ENCODE results near the gene OR2S2.
A peak's percentile ranks its signal among the peaks of the same experiment; 100 is the strongest.

The OR2S2 gene

DNA sequence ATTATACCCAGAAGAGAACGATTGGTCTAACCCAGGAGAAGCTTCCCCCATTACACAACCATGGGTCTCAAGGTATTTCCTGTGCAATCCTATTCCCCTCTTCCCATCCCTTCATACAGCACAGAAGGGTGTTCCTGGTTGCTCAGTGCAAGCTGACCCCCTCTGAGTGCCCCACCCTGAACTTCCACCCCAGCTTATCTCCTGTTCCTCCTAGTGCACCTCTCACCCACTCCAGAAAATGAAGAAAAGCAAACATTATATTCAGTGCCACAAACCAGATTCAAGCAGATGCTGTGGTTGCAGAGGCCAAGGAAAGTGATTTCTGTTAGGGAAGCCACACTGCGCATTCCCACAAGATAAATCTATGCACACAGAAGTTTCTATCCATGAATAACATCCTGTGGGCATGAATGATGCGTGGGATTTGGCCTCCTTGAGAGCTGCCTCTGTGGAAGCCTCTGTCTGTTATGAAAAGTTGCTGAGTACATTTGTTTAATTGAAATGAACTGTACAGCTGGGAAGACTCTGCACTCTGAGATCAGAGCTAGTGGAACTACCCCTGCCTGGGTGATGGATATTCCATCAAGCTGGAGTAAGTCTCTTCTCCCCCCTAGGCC is 2.2 kb upstream of the OR2S2 start:
- H3K9me3 ChIP-seq = no peaks in the 10 kb centered on the region
- no peaks in the 10 kb centered on the region for H3K36me3 ChIP-seq
- no peaks in the 10 kb centered on the region for H3K4me1 ChIP-seq (ENCODE audit: control insufficient read depth in 1 of 2, insufficient read depth in 1 of 2, low read depth in 1 of 2, low read length in 1 of 2)
- no peak overlapping the region for H3K27ac ChIP-seq
- peaks cover 45% of the 10 kb centered on the region for H3K27me3 ChIP-seq
- H3K4me3 ChIP-seq (ENCODE audit: low read depth in 1 of 2, low read length in 1 of 2) = no peak overlapping the region
- TF ChIP-seq, protein P1, sequence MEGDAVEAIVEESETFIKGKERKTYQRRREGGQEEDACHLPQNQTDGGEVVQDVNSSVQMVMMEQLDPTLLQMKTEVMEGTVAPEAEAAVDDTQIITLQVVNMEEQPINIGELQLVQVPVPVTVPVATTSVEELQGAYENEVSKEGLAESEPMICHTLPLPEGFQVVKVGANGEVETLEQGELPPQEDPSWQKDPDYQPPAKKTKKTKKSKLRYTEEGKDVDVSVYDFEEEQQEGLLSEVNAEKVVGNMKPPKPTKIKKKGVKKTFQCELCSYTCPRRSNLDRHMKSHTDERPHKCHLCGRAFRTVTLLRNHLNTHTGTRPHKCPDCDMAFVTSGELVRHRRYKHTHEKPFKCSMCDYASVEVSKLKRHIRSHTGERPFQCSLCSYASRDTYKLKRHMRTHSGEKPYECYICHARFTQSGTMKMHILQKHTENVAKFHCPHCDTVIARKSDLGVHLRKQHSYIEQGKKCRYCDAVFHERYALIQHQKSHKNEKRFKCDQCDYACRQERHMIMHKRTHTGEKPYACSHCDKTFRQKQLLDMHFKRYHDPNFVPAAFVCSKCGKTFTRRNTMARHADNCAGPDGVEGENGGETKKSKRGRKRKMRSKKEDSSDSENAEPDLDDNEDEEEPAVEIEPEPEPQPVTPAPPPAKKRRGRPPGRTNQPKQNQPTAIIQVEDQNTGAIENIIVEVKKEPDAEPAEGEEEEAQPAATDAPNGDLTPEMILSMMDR (IDR thresholded peaks at IDR 0.05) = no peak

DNA sequence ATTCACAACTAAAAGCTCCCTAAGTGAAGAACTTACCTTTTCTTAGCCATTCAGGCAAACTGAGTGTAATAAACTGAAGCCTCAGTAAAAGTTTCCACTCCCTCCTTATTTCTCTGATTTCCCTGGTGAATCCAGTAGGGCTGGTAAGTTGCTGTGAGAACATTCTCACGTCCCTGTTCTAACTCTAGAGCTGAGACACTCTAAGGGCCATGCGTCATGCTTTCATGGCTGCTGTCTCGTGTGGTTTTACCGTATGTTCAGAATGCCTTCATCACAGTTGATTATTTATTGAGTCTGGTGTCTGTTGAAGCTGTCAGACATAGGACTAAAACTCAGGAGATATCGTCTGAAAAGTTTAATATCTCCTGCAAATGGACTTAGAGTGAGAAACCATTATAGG is 1.3 kb downstream of the OR2S2 start:
- Histone ChIP-seq H3K27me3 (peaks cover 62% of the 10 kb centered on the region), H3K4me3 (ENCODE audit: low read depth in 1 of 2, low read length in 1 of 2) (no peak overlapping the region), H3K27ac (no peak overlapping the region), H3K36me3 (no peaks in the 10 kb centered on the region), H3K9me3 (no peaks in the 10 kb centered on the region), H3K4me1 (ENCODE audit: control insufficient read depth in 1 of 2, insufficient read depth in 1 of 2, low read depth in 1 of 2, low read length in 1 of 2) (no peaks in the 10 kb centered on the region)
- TF ChIP-seq, protein P1 (IDR thresholded peaks at IDR 0.05) = no peak

DNA sequence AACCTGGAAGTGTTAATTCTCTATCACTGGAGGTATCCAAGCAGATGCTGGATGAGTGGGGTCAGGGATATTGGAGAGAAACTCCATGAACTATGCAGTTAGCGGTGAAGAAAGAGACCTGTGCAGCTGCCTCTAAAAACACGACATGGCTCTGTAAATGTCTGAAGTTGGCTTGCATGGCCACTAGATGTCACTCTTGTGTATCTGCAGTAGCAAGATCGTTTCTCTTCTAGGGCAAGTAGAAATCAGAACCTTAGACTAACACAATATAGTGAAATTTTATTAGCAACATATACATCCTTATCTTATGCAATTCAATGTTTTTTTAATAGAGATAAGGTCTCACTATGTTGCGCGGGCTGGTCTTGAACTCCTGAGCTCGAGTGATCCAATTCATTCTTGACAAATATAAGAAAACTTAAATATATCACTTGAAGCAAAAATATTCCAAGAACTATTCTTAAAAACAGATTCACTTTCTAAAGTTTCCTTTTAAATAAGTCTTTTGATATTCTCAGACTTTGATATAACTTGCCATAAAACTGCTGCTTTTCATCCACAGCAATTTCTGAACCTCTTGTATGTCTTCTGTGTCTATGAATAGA is 2.9 kb downstream of the OR2S2 start:
- Histone ChIP-seq H3K9me3 (no peaks in the 10 kb centered on the region), H3K27me3 (peaks cover 60% of the 10 kb centered on the region), H3K36me3 (no peaks in the 10 kb centered on the region), H3K27ac (no peak overlapping the region), H3K4me3 (ENCODE audit: low read depth in 1 of 2, low read length in 1 of 2) (no peak overlapping the region), H3K4me1 (ENCODE audit: control insufficient read depth in 1 of 2, insufficient read depth in 1 of 2, low read depth in 1 of 2, low read length in 1 of 2) (no peaks in the 10 kb centered on the region)
- TF ChIP-seq, protein P1 (IDR thresholded peaks at IDR 0.05) = peak; percentile 35

DNA sequence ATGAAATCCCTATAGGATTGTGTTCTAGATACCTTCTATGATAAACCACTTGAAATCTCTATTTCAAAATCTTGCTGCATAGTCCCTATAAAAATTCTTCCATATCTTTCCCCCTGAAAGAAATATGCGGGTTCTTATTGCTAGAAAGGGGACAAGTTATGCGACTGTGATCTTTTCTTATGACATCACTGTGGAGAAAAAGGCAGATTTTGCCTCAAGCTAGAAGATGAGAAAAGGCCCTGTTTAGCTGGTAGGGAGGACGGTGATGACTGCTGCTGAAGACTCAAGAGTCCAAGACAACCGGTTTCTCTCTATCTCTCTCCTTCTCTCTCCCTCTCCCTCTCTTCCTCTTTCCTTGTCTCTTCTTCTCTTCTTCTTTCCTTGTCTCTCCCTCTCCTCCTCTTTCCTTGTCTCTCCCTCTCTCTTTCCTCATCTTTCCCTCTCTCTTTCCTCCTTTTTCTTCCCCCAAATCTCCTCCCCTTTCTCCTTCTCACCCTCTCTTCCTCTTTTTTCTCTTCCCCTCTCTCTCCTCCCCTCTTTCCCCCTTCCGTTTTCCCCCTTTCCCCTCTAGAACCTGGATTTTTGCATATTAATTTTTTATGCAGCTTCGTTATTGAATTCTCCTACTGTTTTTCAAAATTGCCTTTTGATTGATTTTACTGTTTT is 5.3 kb downstream of the OR2S2 start:
- peaks cover 42% of the 10 kb centered on the region for H3K27me3 ChIP-seq
- no peaks in the 10 kb centered on the region for H3K4me1 ChIP-seq (ENCODE audit: control insufficient read depth in 1 of 2, insufficient read depth in 1 of 2, low read depth in 1 of 2, low read length in 1 of 2)
- TF ChIP-seq, protein P1 (IDR thresholded peaks at IDR 0.05) = no peak
- no peak overlapping the region for H3K27ac ChIP-seq
- H3K36me3 ChIP-seq = no peaks in the 10 kb centered on the region
- no peaks in the 10 kb centered on the region for H3K9me3 ChIP-seq
- no peak overlapping the region for H3K4me3 ChIP-seq (ENCODE audit: low read depth in 1 of 2, low read length in 1 of 2)

DNA sequence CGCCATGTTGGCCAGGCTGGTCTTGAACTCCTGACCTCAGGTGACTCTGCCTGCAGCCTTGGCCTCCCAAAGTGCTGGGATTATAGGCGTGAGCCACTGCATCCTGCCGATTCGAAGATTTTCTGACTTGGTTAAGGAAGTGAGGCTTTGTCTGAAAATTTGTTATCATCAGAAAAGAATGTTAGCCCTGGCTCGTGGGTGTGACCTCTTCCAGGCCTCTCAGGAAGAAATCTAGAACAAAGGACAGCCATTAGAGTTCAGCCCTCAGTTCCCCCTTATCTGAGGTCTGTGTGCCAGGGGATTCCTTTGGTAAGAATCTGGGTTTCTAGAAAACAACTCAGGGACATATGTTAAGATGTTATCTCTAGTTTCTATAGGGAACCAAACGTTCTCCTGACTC is 6.2 kb downstream of the OR2S2 start:
- Histone ChIP-seq H3K27me3 (peaks cover 32% of the 10 kb centered on the region), H3K4me3 (ENCODE audit: low read depth in 1 of 2, low read length in 1 of 2) (no peak overlapping the region), H3K4me1 (ENCODE audit: control insufficient read depth in 1 of 2, insufficient read depth in 1 of 2, low read depth in 1 of 2, low read length in 1 of 2) (no peaks in the 10 kb centered on the region), H3K27ac (no peak overlapping the region), H3K36me3 (no peaks in the 10 kb centered on the region), H3K9me3 (no peaks in the 10 kb centered on the region)
- TF ChIP-seq, protein P1 (IDR thresholded peaks at IDR 0.05) = no peak
